Prostate gland (tissue), 2 donors: Measurements from ENCODE around the gene FA2H.

ENCODE experiments used
- CTCF ChIP-seq, 4 experiments: fragments of 200-600 bp in 2 of 4; fragments of 450-650 bp in 2 of 4; sonication (generic) in 2 of 4; IDR thresholded peaks; 1 replicate in 3 of 4; 2 replicates in 1 of 4; pipeline ENCODE4 v1.5.1; 2016 to 2019; ENCODE audit warnings: antibody characterized with exemption in 4 of 4, mild to moderate bottlenecking in 2 of 4, moderate library complexity in 2 of 4
- POLR2AphosphoS5 ChIP-seq: sonication (generic); formaldehyde crosslinking; IDR thresholded peaks from one replicate; pipeline ENCODE4 v1.6.1; 2017; ENCODE audit warnings: antibody characterized with exemption

- no peak for TF ChIP-seq POLR2AphosphoS5
- no peak for TF ChIP-seq CTCF (IDR thresholded peaks at IDR 0.05)
Observed at GRCh38 chr16:74732707-74733350, 41.8 kb downstream of the FA2H start.
